ENCODE data around the gene GSTP1. TPM values are rescaled to one million over a fixed set of nuclear protein-coding genes. Genes with fewer than 3 reads are reported as not detected.
A peak's percentile ranks its signal among the peaks of the same experiment; 100 is the strongest.

The GSTP1 gene
- total RNA-seq, 1 experiment from 2014 or later: 570 TPM

- H3K27me3 ChIP-seq (ENCODE audit: control insufficient read depth, insufficient read depth, low read length): no peaks in the 10 kb centered on the region
- CTCF ChIA-PET: no interaction called here
- no peaks in the 10 kb centered on the region for H3K9me3 ChIP-seq (ENCODE audit: control insufficient read depth, insufficient read depth, low read depth, low read length)
- in situ Hi-C loops (cut with HindIII; ENCODE audit: low pct_unique_long_range_greater_than_20kb, low sequenced_read_pairs) (no loop called here), intact Hi-C loops (cut with micrococcal nuclease; ENCODE audit: unreplicated experiment) (no loop called here)
- no TSS peak for BruUV-seq (replicated peaks)
- POLR2A ChIA-PET: no interaction called here
- DNase-seq (ENCODE audit: low read depth, low spot score) (no peak), ATAC-seq (no peak)
- no peaks in the 10 kb centered on the region for H3K36me3 ChIP-seq (ENCODE audit: control insufficient read depth, insufficient read depth, low read length)
- no peak for TF ChIP-seq POLR2AphosphoS5 (IDR thresholded peaks at IDR 0.05; ENCODE audit: low read depth, low read length)
- no peak for TF ChIP-seq TCF7L2 (IDR thresholded peaks at IDR 0.05; ENCODE audit: low read depth, low read length)
- no peak for TF ChIP-seq REST (IDR thresholded peaks at IDR 0.05; ENCODE audit: insufficient read depth in 1 of 2, low read depth in 2 of 2, low read length in 1 of 2)
- TF ChIP-seq CTCF (IDR thresholded peaks at IDR 0.05): no peak
- no peak for TF ChIP-seq SIN3A (IDR thresholded peaks at IDR 0.05; ENCODE audit: borderline replicate concordance, insufficient read depth, low read depth, low read length)
- no peak overlapping the region for H3K4me3 ChIP-seq (ENCODE audit: low read depth in 2 of 2, low read length in 2 of 2)
- no peak overlapping the region for H3K27ac ChIP-seq (ENCODE audit: low read length)
- peaks cover 3% of the 10 kb centered on the region; the same call in 1 of the 2 replicates for H3K4me1 ChIP-seq (ENCODE audit: control insufficient read depth, insufficient read depth, low read length)
Measured at GRCh38 chr11:67543585-67543984, 40.0 kb upstream of the GSTP1 start.

- ChIA-PET POLR2A (interaction anchor here (0.6 kb wide), 1 partner anchor 38 kb away, joined by 3 read pairs; no protein-coding TSS in a partner anchor), CTCF (interaction anchor here (0.6 to 0.7 kb wide), 2 partner anchors 62 to 168 kb away, joined by 4 to 5 read pairs; no protein-coding TSS in a partner anchor)
- Histone ChIP-seq H3K27me3 (ENCODE audit: control insufficient read depth, insufficient read depth, low read length) (no peaks in the 10 kb centered on the region), H3K4me1 (ENCODE audit: control insufficient read depth, insufficient read depth, low read length) (peaks cover 3% of the 10 kb centered on the region; the same call in 1 of the 2 replicates), H3K36me3 (ENCODE audit: control insufficient read depth, insufficient read depth, low read length) (no peaks in the 10 kb centered on the region), H3K4me3 (ENCODE audit: low read depth in 2 of 2, low read length in 2 of 2) (no peak overlapping the region), H3K27ac (ENCODE audit: low read length) (no peak overlapping the region), H3K9me3 (ENCODE audit: control insufficient read depth, insufficient read depth, low read depth, low read length) (no peaks in the 10 kb centered on the region)
- DNase-seq (ENCODE audit: low read depth, low spot score) (no peak), ATAC-seq (no peak)
- TF ChIP-seq SIN3A (IDR thresholded peaks at IDR 0.05; ENCODE audit: borderline replicate concordance, insufficient read depth, low read depth, low read length): no peak
- peak; percentile 37; the same call in 1 of the 2 replicates for TF ChIP-seq TCF7L2 (IDR thresholded peaks at IDR 0.05; ENCODE audit: low read depth, low read length)
- in situ Hi-C loops (cut with HindIII; ENCODE audit: low pct_unique_long_range_greater_than_20kb, low sequenced_read_pairs) (no loop called here), intact Hi-C loops (cut with micrococcal nuclease; ENCODE audit: unreplicated experiment) (no loop called here)
- BruUV-seq (replicated peaks): no TSS peak
Measured at GRCh38 chr11:67544616-67545242, 38.9 kb upstream of the GSTP1 start.

- DNase-seq (ENCODE audit: low read depth, low spot score) (no peak), ATAC-seq (no peak)
- Histone ChIP-seq H3K36me3 (ENCODE audit: control insufficient read depth, insufficient read depth, low read length) (no peaks in the 10 kb centered on the region), H3K9me3 (ENCODE audit: control insufficient read depth, insufficient read depth, low read depth, low read length) (no peaks in the 10 kb centered on the region), H3K27ac (ENCODE audit: low read length) (no peak overlapping the region), H3K27me3 (ENCODE audit: control insufficient read depth, insufficient read depth, low read length) (no peaks in the 10 kb centered on the region), H3K4me3 (ENCODE audit: low read depth in 2 of 2, low read length in 2 of 2) (no peak overlapping the region), H3K4me1 (ENCODE audit: control insufficient read depth, insufficient read depth, low read length) (peaks cover 3% of the 10 kb centered on the region; the same call in 1 of the 2 replicates)
- ChIA-PET CTCF (interaction anchor here (0.6 kb wide), 1 partner anchor 169 kb away, joined by 4 read pairs; no protein-coding TSS in a partner anchor), POLR2A (interaction anchor here (0.6 kb wide), 1 partner anchor 37 kb away, joined by 3 read pairs; no protein-coding TSS in a partner anchor)
- in situ Hi-C loops (cut with HindIII; ENCODE audit: low pct_unique_long_range_greater_than_20kb, low sequenced_read_pairs) (no loop called here), intact Hi-C loops (cut with micrococcal nuclease; ENCODE audit: unreplicated experiment) (no loop called here)
- BruUV-seq (replicated peaks): no TSS peak
- TF ChIP-seq TCF7L2 (IDR thresholded peaks at IDR 0.05; ENCODE audit: low read depth, low read length) (no peak), REST (IDR thresholded peaks at IDR 0.05; ENCODE audit: insufficient read depth in 1 of 2, low read depth in 2 of 2, low read length in 1 of 2) (no peak), SIN3A (IDR thresholded peaks at IDR 0.05; ENCODE audit: borderline replicate concordance, insufficient read depth, low read depth, low read length) (no peak), CTCF (IDR thresholded peaks at IDR 0.05) (no peak), POLR2AphosphoS5 (IDR thresholded peaks at IDR 0.05; ENCODE audit: low read depth, low read length) (no peak)
Measured at GRCh38 chr11:67545280-67545679, 38.3 kb upstream of the GSTP1 start.
